Measurements from ENCODE around the gene MYH6. TPM values are rescaled to one million over a fixed set of nuclear protein-coding genes. Genes with fewer than 3 reads are reported as not detected.

MYH6 gene
- total and polyA plus RNA-seq, 4 donors, result 0.05 to 0.17 (median 0.06) TPM; not detected in 1

GRCh38 chr14:23406244-23406643, 1.8 kb downstream of the MYH6 start:
- Histone ChIP-seq H3K27ac (ENCODE audit: low read depth in 1 of 2, low read length in 2 of 2) (no peak overlapping the region), H3K9ac (ENCODE audit: low read depth in 1 of 2, low read length in 2 of 2) (no peak overlapping the region), H3K27me3 (ENCODE audit: control insufficient read depth in 4 of 4, insufficient read depth in 4 of 4, low read length in 3 of 4) (peaks cover 0 to 10% (median 5%) of the 10 kb centered on the region in 4 donors), H3K4me1 (ENCODE audit: control insufficient read depth in 4 of 4, insufficient read depth in 4 of 4, low read length in 3 of 4) (no peaks in the 10 kb centered on the region), H3K4me3 (ENCODE audit: low read depth in 1 of 3, low read length in 3 of 3) (no peak overlapping the region), H3K36me3 (ENCODE audit: control insufficient read depth in 4 of 4, insufficient read depth in 3 of 4, low read depth in 1 of 4, low read length in 3 of 4) (no peaks in the 10 kb centered on the region), H3K9me3 (ENCODE audit: control insufficient read depth in 4 of 4, low read length in 3 of 4) (no peaks in the 10 kb centered on the region)
- 66% methylated on average over 4 of the region's 4 CpGs for WGBS
- TF ChIP-seq SP1 (IDR thresholded peaks at IDR 0.05) (no peak), JUND (IDR thresholded peaks at IDR 0.05) (no peak), YY1 (IDR thresholded peaks at IDR 0.05) (no peak), RAD21 (IDR thresholded peaks at IDR 0.05) (no peak), FOXA1 (IDR thresholded peaks at IDR 0.05) (no peak), HNF4G (IDR thresholded peaks at IDR 0.05) (no peak), TAF1 (conservative IDR thresholded peaks at IDR 0.05) (no peak), CTCF (IDR thresholded peaks at IDR 0.05; ENCODE audit: low read depth, low read length, missing input control) (no peak), GABPA (IDR thresholded peaks at IDR 0.05 in 1 of 2, conservative IDR thresholded peaks at IDR 0.05 in 1 of 2) (no peak), FOXA2 (IDR thresholded peaks at IDR 0.05) (no peak)
- no peak for DNase-seq (ENCODE audit: low spot score)

GRCh38 chr14:23405516-23406025, 2.5 kb downstream of the MYH6 start:
- peaks cover 0 to 10% (median 5%) of the 10 kb centered on the region in 4 donors for H3K27me3 ChIP-seq (ENCODE audit: control insufficient read depth in 4 of 4, insufficient read depth in 4 of 4, low read length in 3 of 4)
- WGBS, result 87% methylated on average over 13 of the region's 13 CpGs
- H3K4me1 ChIP-seq (ENCODE audit: control insufficient read depth in 4 of 4, insufficient read depth in 4 of 4, low read length in 3 of 4), result no peaks in the 10 kb centered on the region
- TF ChIP-seq EGR1 (IDR thresholded peaks at IDR 0.05; ENCODE audit: low read depth in 2 of 2), result no peak
- TF ChIP-seq ZBTB33 (IDR thresholded peaks at IDR 0.05), result no peak
- no peak for TF ChIP-seq YY1 (IDR thresholded peaks at IDR 0.05)
- TF ChIP-seq SP1 (IDR thresholded peaks at IDR 0.05), result no peak
- TF ChIP-seq TAF1 (conservative IDR thresholded peaks at IDR 0.05), result no peak
- TF ChIP-seq JUND (IDR thresholded peaks at IDR 0.05), result no peak
- no peak for TF ChIP-seq CTCF (IDR thresholded peaks at IDR 0.05; ENCODE audit: low read depth, low read length, missing input control)
- TF ChIP-seq FOXA2 (IDR thresholded peaks at IDR 0.05), result no peak
- no peak overlapping the region for H3K4me3 ChIP-seq (ENCODE audit: low read depth in 1 of 3, low read length in 3 of 3)
- H3K27ac ChIP-seq (ENCODE audit: low read depth in 1 of 2, low read length in 2 of 2), result no peak overlapping the region
- H3K9me3 ChIP-seq (ENCODE audit: control insufficient read depth in 4 of 4, low read length in 3 of 4), result no peaks in the 10 kb centered on the region
- no peak for DNase-seq (ENCODE audit: low spot score)
- H3K9ac ChIP-seq (ENCODE audit: low read depth in 1 of 2, low read length in 2 of 2), result no peak overlapping the region
- H3K36me3 ChIP-seq (ENCODE audit: control insufficient read depth in 4 of 4, insufficient read depth in 3 of 4, low read depth in 1 of 4, low read length in 3 of 4), result no peaks in the 10 kb centered on the region

Measured in liver (tissue), 9 donors.